ENCODE data around the gene ZBTB20. TPM values are rescaled to one million over a fixed set of nuclear protein-coding genes. Genes with fewer than 3 reads are reported as not detected.

The ZBTB20 gene
- total RNA-seq, 1 experiment from 2014 or later = 12.8 TPM

DNA sequence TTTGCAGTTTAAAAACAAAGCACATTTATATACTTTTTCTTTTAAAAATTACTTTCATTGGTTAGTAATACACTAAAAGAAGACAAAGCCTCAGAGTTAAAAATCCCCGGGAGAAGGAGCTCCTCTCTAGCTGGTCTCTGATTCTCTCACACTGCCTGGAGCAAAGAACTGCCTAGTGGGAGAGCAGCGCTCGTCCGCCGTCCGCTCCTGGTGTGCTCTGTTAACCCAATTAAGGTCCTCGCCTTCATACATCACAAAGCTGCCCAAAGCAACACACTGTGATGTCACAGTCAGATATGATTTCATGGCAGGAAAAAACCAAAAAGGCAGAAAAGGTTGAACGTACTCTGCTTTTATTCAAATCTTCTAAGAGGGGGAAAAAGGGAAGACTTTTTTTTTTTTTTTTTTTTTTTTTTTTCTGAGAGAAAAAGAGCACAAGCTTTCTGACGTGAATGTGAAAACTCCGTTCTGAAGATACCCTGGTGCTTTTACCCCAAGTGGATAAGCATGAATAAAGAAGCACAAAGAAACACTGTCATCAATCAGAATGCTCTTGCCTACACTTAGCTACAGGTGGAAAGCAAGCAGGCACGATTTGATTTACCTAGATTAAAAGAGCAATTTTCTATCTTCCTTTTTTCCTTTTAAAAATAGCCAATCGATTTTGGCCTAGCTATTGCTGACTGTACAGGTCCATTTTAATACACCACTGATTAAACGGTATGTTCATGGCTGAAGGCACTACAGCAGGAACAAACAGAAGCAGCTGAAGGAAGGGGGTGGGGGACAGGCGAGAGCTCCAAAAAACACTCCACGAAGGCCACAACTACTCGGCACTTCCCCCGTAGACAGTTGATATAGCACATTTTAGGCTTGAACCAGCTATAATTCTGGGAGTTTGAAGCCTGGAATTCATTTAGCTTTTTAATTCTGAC lies 738.1 kb downstream of the ZBTB20 start:
- Histone ChIP-seq H3K4me1 (peaks cover 6% of the 10 kb centered on the region; the same call in 1 of the 2 replicates), H3K27me3 (replicated peaks; ENCODE audit: control insufficient read depth, insufficient read depth, low read length) (no peaks in the 10 kb centered on the region), H3K9me3 (no peaks in the 10 kb centered on the region), H3K4me3 (ENCODE audit: low read depth, low read length) (no peak overlapping the region), H3K36me3 (ENCODE audit: control insufficient read depth, insufficient read depth, low read length) (no peaks in the 10 kb centered on the region)
- Mint-ChIP-seq H3K27me3 (ENCODE audit: insufficient read depth, unreplicated experiment) (no peaks in the 10 kb centered on the region), H3K36me3 (ENCODE audit: insufficient read depth, unreplicated experiment) (no peaks in the 10 kb centered on the region), H3K27ac (ENCODE audit: unreplicated experiment) (no peak overlapping the region), H3K4me3 (ENCODE audit: unreplicated experiment) (no peak overlapping the region), H3K4me1 (ENCODE audit: low read depth, unreplicated experiment) (peaks cover 9% of the 10 kb centered on the region), H3K9me3 (ENCODE audit: unreplicated experiment) (no peaks in the 10 kb centered on the region)
- ChIA-PET POLR2A (no interaction called here), CTCF (interaction anchor here (0.6 to 0.7 kb wide), 2 partner anchors 27 to 45 kb away, joined by 3 to 6 read pairs; no protein-coding TSS in a partner anchor)
- no TSS peak for BruUV-seq (replicated peaks)
- TF ChIP-seq, protein P1, sequence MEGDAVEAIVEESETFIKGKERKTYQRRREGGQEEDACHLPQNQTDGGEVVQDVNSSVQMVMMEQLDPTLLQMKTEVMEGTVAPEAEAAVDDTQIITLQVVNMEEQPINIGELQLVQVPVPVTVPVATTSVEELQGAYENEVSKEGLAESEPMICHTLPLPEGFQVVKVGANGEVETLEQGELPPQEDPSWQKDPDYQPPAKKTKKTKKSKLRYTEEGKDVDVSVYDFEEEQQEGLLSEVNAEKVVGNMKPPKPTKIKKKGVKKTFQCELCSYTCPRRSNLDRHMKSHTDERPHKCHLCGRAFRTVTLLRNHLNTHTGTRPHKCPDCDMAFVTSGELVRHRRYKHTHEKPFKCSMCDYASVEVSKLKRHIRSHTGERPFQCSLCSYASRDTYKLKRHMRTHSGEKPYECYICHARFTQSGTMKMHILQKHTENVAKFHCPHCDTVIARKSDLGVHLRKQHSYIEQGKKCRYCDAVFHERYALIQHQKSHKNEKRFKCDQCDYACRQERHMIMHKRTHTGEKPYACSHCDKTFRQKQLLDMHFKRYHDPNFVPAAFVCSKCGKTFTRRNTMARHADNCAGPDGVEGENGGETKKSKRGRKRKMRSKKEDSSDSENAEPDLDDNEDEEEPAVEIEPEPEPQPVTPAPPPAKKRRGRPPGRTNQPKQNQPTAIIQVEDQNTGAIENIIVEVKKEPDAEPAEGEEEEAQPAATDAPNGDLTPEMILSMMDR (IDR thresholded peaks at IDR 0.05; ENCODE audit: insufficient read depth in 1 of 2, low read depth in 1 of 2, low read length in 1 of 2, severe bottlenecking in 1 of 2, unreplicated experiment in 1 of 2) = no peak
- DNase-seq = no peak
- intact Hi-C loops (cut with micrococcal nuclease; ENCODE audit: unreplicated experiment) = no loop called here

DNA sequence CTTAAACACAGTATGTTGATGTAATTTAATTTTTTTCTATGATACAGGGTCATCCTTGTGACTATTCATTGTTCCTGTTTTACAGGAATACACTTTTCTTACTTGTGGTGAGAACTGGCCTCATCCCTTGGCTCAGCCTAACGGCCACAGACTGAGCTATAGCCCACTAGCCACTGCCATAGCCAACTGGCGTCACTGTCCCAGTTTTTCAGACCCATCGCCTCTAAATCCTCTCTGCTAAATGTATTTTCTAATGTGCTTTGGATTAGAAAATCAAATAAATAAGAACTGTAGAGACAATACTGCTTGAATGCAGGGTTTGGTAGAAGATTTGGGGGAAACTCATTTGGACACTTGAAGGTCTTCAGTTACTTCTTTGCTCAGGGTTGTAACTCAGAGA lies 740.2 kb downstream of the ZBTB20 start:
- no peak overlapping the region for H3K4me3 ChIP-seq (ENCODE audit: low read depth, low read length)
- POLR2A ChIA-PET = no interaction called here
- no peaks in the 10 kb centered on the region for H3K27me3 Mint-ChIP-seq (ENCODE audit: insufficient read depth, unreplicated experiment)
- peaks cover 9% of the 10 kb centered on the region for H3K4me1 Mint-ChIP-seq (ENCODE audit: low read depth, unreplicated experiment)
- TF ChIP-seq, protein P1 (IDR thresholded peaks at IDR 0.05; ENCODE audit: insufficient read depth in 1 of 2, low read depth in 1 of 2, low read length in 1 of 2, severe bottlenecking in 1 of 2, unreplicated experiment in 1 of 2) = no peak
- no peak for DNase-seq
- H3K9me3 ChIP-seq = no peaks in the 10 kb centered on the region
- no peaks in the 10 kb centered on the region for H3K4me1 ChIP-seq
- H3K4me3 Mint-ChIP-seq (ENCODE audit: unreplicated experiment) = no peak overlapping the region
- H3K9me3 Mint-ChIP-seq (ENCODE audit: unreplicated experiment) = no peaks in the 10 kb centered on the region
- intact Hi-C loops (cut with micrococcal nuclease; ENCODE audit: unreplicated experiment) = no loop called here
- no TSS peak for BruUV-seq (replicated peaks)
- no peak overlapping the region for H3K27ac Mint-ChIP-seq (ENCODE audit: unreplicated experiment)
- no peaks in the 10 kb centered on the region for H3K36me3 ChIP-seq (ENCODE audit: control insufficient read depth, insufficient read depth, low read length)
- H3K27me3 ChIP-seq (replicated peaks; ENCODE audit: control insufficient read depth, insufficient read depth, low read length) = no peaks in the 10 kb centered on the region
- CTCF ChIA-PET = no interaction called here
- no peaks in the 10 kb centered on the region for H3K36me3 Mint-ChIP-seq (ENCODE audit: insufficient read depth, unreplicated experiment)

DNA sequence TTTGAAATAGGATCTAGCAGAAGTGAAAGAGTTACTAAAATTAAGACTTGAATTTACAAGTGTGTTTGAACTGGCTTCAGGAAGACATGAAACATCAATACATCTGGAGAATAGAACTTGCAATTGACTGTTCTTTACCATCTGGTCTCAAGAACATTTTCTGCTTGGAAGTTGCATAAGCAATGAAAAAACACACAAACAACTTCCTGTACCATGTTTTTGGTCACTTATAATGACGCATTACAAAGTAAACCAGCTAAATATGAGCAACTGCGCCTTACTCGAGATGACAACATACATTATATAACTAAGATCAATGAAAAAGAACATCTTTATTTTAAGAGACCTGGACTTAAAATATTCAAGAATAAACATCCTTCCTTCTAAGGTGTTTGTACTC lies 740.8 kb downstream of the ZBTB20 start:
- peaks cover 9% of the 10 kb centered on the region for H3K4me1 Mint-ChIP-seq (ENCODE audit: low read depth, unreplicated experiment)
- Histone ChIP-seq H3K4me3 (ENCODE audit: low read depth, low read length) (no peak overlapping the region), H3K4me1 (no peaks in the 10 kb centered on the region), H3K36me3 (ENCODE audit: control insufficient read depth, insufficient read depth, low read length) (no peaks in the 10 kb centered on the region), H3K9me3 (no peaks in the 10 kb centered on the region), H3K27me3 (replicated peaks; ENCODE audit: control insufficient read depth, insufficient read depth, low read length) (no peaks in the 10 kb centered on the region)
- ChIA-PET CTCF (no interaction called here), POLR2A (no interaction called here)
- TF ChIP-seq, protein P1 (IDR thresholded peaks at IDR 0.05; ENCODE audit: insufficient read depth in 1 of 2, low read depth in 1 of 2, low read length in 1 of 2, severe bottlenecking in 1 of 2, unreplicated experiment in 1 of 2) = no peak
- no peak overlapping the region for H3K4me3 Mint-ChIP-seq (ENCODE audit: unreplicated experiment)
- DNase-seq = no peak
- H3K9me3 Mint-ChIP-seq (ENCODE audit: unreplicated experiment) = no peaks in the 10 kb centered on the region
- BruUV-seq (replicated peaks) = no TSS peak
- no peak overlapping the region for H3K27ac Mint-ChIP-seq (ENCODE audit: unreplicated experiment)
- H3K36me3 Mint-ChIP-seq (ENCODE audit: insufficient read depth, unreplicated experiment) = no peaks in the 10 kb centered on the region
- intact Hi-C loops (cut with micrococcal nuclease; ENCODE audit: unreplicated experiment) = no loop called here
- no peaks in the 10 kb centered on the region for H3K27me3 Mint-ChIP-seq (ENCODE audit: insufficient read depth, unreplicated experiment)

Measured in Caco-2 (cell line).